Upper lobe of left lung (tissue), 6 donors: ENCODE measurements around the gene ZNF44. TPM values are rescaled to one million over a fixed set of nuclear protein-coding genes. Genes with fewer than 3 reads are reported as not detected.
A peak's percentile ranks its signal among the peaks of the same experiment; 100 is the strongest.

Experiments
- ATAC-seq, 2 donors: fragments of 200-7000 bp; cut with Tn5 transposase; one replicate each; pipeline ENCODE4 v1.9.1; 2022; ENCODE audit warnings: mild to moderate bottlenecking in 2 of 2, moderate library complexity in 2 of 2; ENCODE audit not compliant: low FRiP score in 2 of 2
- DNase-seq, 2 donors: peaks; one replicate each; pipeline ENCODE4 v3.0.0-alpha.2; 2019 to 2020
- H3K27ac ChIP-seq, 4 donors: fragments of 200-600 bp; sonication (generic); one replicate each; pipeline ENCODE4 v1.5.1; 2016 to 2019
- H3K27me3 ChIP-seq, 4 donors: fragments of 200-600 bp; sonication (generic); one replicate each; pipeline ENCODE4 v1.5.1; 2017 to 2019
- H3K36me3 ChIP-seq, 4 donors: fragments of 200-600 bp; sonication (generic); one replicate each; pipeline ENCODE4 v1.5.1; 2016 to 2019
- H3K4me1 ChIP-seq, 4 donors: fragments of 200-600 bp; sonication (generic); one replicate each; pipeline ENCODE4 v1.5.1; 2018 to 2019
- H3K4me3 ChIP-seq, 4 donors: fragments of 200-600 bp; sonication (generic); one replicate each; pipeline ENCODE4 v1.5.1; 2017 to 2019; ENCODE audit warnings: mild to moderate bottlenecking in 2 of 4, moderate library complexity in 1 of 4
- H3K9me3 ChIP-seq, 4 donors: fragments of 200-600 bp; sonication (generic); one replicate each; pipeline ENCODE4 v1.5.1; 2018 to 2019
- EP300 ChIP-seq, 4 donors: sonication (generic); formaldehyde crosslinking; IDR thresholded peaks; one replicate each; pipeline ENCODE4 v1.5.1; 2017; ENCODE audit warnings: antibody characterized with exemption in 4 of 4, control low read depth in 2 of 4
- POLR2A ChIP-seq, 4 donors: fragments of 450-650 bp; IDR thresholded peaks; one replicate each; pipeline ENCODE4 v1.5.1; 2016 to 2017; ENCODE audit warnings: antibody characterized with exemption in 4 of 4, mild to moderate bottlenecking in 2 of 4
- POLR2AphosphoS5 ChIP-seq, 2 donors: sonication (generic); formaldehyde crosslinking; IDR thresholded peaks; one replicate each; pipeline ENCODE4 v1.5.1; 2017; ENCODE audit warnings: antibody characterized with exemption in 2 of 2
- WGBS, 2 donors: methylation state at CpG; one replicate each; pipeline ENCODE4 v1.1.5; 2017 to 2018; 5-methylcytosine and 5-hydroxymethylcytosine counted together
- total RNA-seq, 6 donors: library from RNA; depleted of rRNA in 4 of 6; stranded (reverse); fragments of >200 nt in 4 of 6; gene quantifications; one replicate each; pipeline versions ENCODE4 v1.1.0 to v1.2.1, GENCODE V29; 2016 to 2021
- TF ChIP-seq, protein P1 (sequence below), 6 experiments: fragments of 450-650 bp in 4 of 6; fragments of 200-600 bp in 2 of 6; sonication (generic) in 2 of 6; IDR thresholded peaks; one replicate each; pipeline ENCODE4 v1.5.1; 2016 to 2019; ENCODE audit warnings: antibody characterized with exemption in 6 of 6
- donor health status: DM: no; HTN: no; CAD: no; lungs with moderate emphysema.
- donor health status: DM: no; HTN: yes; CAD: no; lungs with severe emphysema.

ZNF44 gene
- total RNA-seq, 6 donors from 2014 or later: 10.2 to 22.4 (median 16.5) TPM

DNA sequence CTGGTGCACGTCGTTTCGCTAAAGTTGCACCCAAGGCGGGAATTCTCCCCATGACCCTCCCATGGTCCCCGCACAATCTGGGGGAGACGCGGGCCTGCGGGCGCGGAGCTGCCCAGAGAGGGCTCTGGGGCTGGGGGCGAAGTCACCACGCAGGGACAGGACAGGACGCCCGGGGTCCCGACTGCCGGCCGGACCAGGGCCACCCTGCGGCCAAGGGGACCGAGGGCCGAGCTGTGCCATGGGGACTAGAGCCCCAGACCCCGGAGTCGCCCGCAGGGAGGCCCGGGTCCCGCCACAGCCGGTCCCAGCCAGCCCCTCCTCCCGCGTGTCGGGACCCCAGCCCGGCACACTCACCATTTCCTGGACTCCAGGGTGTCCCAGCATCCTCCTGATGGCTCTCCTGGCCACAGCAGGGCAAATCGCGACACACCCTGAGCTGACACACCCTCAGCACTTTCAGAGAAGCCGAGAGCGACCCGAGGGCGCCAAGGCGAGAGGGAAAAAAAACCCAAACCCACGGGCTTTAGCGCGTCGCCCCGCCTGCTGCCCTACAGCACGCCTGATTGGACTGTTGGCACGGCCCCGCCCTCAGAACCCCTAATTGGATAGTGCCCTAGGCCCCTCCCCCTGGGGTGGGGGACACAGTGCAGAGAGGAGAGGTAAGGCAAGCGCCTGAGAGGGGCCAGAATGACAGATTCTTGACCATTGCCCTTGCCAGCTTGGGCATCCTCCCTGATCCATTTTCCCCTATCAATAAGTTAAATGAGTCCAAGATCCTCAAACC is 28.6 kb downstream of the ZNF44 start:
- DNase-seq (peak in 1 of 2 donors; percentile 58), ATAC-seq (no peak)
- Histone ChIP-seq H3K4me3 (no peak overlapping the region), H3K9me3 (peaks cover 13 to 75% (median 72%) of the 10 kb centered on the region in 4 donors), H3K27me3 (no peaks in the 10 kb centered on the region), H3K27ac (no peak overlapping the region), H3K36me3 (peaks cover 0 to 17% (median 4%) of the 10 kb centered on the region in 4 donors), H3K4me1 (no peaks in the 10 kb centered on the region)
- WGBS, 2 donors: 71 to 79% methylated on average over 24 to 42 of the region's 46 CpGs
- TF ChIP-seq POLR2A (IDR thresholded peaks at IDR 0.05) (no peak), EP300 (IDR thresholded peaks at IDR 0.05) (no peak), POLR2AphosphoS5 (IDR thresholded peaks at IDR 0.05) (no peak)
- TF ChIP-seq, protein P1, sequence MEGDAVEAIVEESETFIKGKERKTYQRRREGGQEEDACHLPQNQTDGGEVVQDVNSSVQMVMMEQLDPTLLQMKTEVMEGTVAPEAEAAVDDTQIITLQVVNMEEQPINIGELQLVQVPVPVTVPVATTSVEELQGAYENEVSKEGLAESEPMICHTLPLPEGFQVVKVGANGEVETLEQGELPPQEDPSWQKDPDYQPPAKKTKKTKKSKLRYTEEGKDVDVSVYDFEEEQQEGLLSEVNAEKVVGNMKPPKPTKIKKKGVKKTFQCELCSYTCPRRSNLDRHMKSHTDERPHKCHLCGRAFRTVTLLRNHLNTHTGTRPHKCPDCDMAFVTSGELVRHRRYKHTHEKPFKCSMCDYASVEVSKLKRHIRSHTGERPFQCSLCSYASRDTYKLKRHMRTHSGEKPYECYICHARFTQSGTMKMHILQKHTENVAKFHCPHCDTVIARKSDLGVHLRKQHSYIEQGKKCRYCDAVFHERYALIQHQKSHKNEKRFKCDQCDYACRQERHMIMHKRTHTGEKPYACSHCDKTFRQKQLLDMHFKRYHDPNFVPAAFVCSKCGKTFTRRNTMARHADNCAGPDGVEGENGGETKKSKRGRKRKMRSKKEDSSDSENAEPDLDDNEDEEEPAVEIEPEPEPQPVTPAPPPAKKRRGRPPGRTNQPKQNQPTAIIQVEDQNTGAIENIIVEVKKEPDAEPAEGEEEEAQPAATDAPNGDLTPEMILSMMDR (IDR thresholded peaks at IDR 0.05): no peak

DNA sequence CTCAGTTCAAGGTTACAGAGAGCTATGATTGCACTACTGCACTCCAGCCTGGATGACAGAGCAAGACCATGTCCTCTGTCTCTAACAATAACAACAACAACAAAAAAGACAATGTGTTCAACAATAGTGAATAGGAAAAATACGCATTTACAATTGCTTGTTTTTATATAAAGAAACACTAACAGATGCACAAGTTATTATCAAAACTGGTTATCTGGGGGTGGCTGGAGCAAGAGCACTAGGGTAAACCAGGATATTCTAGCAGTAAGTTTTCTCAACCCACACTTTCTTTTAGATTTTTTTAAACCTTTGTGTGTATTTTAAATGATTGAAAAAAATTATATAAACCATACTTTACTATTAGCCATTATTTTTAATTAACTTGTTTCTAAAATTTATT is 33.1 kb downstream of the ZNF44 start:
- 100% methylated on average over 1 of the region's 1 CpG for WGBS, 2 donors
- no peaks in the 10 kb centered on the region for H3K36me3 ChIP-seq
- H3K4me1 ChIP-seq: no peaks in the 10 kb centered on the region
- H3K4me3 ChIP-seq: no peak overlapping the region
- DNase-seq: no peak
- TF ChIP-seq POLR2A (IDR thresholded peaks at IDR 0.05) (no peak), EP300 (IDR thresholded peaks at IDR 0.05) (no peak), POLR2AphosphoS5 (IDR thresholded peaks at IDR 0.05) (no peak)
- TF ChIP-seq, protein P1 (IDR thresholded peaks at IDR 0.05): no peak
- no peak for ATAC-seq
- peaks cover 5 to 57% (median 46%) of the 10 kb centered on the region in 4 donors for H3K9me3 ChIP-seq
- H3K27me3 ChIP-seq: no peaks in the 10 kb centered on the region
- H3K27ac ChIP-seq: no peak overlapping the region

DNA sequence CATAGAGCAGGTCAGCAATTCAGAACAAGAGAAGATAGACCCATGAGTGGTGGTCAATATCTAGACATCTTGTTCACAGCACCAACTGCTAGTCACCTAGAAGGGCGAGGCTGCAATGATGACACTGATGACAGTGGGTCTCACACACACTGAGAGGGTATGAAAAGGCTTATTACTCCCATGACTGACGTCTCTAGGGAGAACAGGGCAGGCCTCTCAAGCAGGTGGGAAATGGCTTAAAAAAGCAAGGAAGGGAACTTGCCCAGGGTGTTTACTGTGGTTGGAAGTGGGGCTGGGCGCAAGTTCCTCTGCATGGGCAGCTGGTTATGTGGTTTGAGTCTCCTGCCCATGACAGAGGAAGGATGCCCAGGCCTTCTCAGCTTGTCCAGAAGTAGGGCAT is 33.8 kb downstream of the ZNF44 start:
- Histone ChIP-seq H3K9me3 (peaks cover 5 to 50% (median 40%) of the 10 kb centered on the region in 4 donors), H3K27ac (no peak overlapping the region), H3K27me3 (no peaks in the 10 kb centered on the region), H3K36me3 (no peaks in the 10 kb centered on the region), H3K4me1 (no peaks in the 10 kb centered on the region), H3K4me3 (no peak overlapping the region)
- 83 to 98% methylated on average over 3 of the region's 3 CpGs for WGBS, 2 donors
- ATAC-seq (no peak), DNase-seq (no peak)
- TF ChIP-seq POLR2A (IDR thresholded peaks at IDR 0.05): no peak
- TF ChIP-seq, protein P1 (IDR thresholded peaks at IDR 0.05): no peak
- TF ChIP-seq POLR2AphosphoS5 (IDR thresholded peaks at IDR 0.05): no peak
- TF ChIP-seq EP300 (IDR thresholded peaks at IDR 0.05): no peak

DNA sequence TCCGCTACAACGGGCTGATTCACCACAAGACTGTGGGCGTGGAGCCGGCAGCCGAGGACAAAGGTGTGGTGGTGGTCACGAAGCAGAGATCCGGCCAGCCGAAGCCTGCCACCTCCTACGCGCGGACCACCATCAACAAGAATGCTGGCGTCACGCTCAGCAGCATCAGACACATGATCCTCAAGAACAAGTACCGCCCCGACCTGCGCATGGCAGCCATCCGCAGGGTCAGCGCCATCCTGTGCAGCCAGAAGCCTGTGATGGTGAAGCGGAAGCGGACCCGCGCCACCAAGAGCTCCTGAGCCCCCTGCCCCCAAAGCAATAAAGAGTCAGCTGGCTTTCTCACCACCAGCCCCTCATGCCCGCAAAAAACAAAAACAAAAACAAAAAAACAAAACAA is 34.4 kb downstream of the ZNF44 start:
- H3K27me3 ChIP-seq: no peaks in the 10 kb centered on the region
- ATAC-seq (no peak), DNase-seq (peak in 1 of 2 donors; percentile 72)
- TF ChIP-seq POLR2AphosphoS5 (IDR thresholded peaks at IDR 0.05) (no peak), POLR2A (IDR thresholded peaks at IDR 0.05) (no peak)
- TF ChIP-seq, protein P1 (IDR thresholded peaks at IDR 0.05): no peak
- H3K4me3 ChIP-seq: no peak overlapping the region
- 90 to 97% methylated on average over 12 to 17 of the region's 23 CpGs for WGBS, 2 donors
- no peaks in the 10 kb centered on the region for H3K4me1 ChIP-seq
- peaks cover 5 to 47% (median 34%) of the 10 kb centered on the region in 4 donors for H3K9me3 ChIP-seq
- H3K36me3 ChIP-seq: no peaks in the 10 kb centered on the region
- no peak overlapping the region for H3K27ac ChIP-seq

DNA sequence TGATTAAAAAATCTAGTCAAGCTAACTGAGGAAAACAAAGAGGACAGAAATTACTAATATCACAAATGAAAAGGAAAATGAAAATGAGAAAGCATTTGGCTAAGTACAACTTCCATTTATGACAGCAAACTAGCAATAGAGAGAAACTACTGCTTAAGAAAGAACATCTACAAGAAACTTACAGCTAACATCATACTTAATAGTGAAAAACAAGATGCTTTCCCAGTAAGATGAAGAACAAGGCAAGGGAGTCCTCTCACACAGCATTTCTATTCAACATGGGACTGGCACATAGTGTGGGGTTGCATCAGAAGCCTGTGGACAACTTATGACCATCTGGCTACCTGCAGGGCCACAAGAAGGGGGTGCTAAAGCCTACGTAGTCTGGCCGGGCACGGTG is 39.3 kb downstream of the ZNF44 start:
- WGBS, 2 donors: 92 to 95% methylated on average over 3 of the region's 3 CpGs
- H3K27ac ChIP-seq: no peak overlapping the region
- H3K4me1 ChIP-seq: no peaks in the 10 kb centered on the region
- ATAC-seq (no peak), DNase-seq (no peak)
- no peak overlapping the region for H3K4me3 ChIP-seq
- no peaks in the 10 kb centered on the region for H3K27me3 ChIP-seq
- no peaks in the 10 kb centered on the region for H3K36me3 ChIP-seq
- no peak for TF ChIP-seq EP300 (IDR thresholded peaks at IDR 0.05)
- no peak for TF ChIP-seq POLR2A (IDR thresholded peaks at IDR 0.05)
- TF ChIP-seq, protein P1 (IDR thresholded peaks at IDR 0.05): no peak
- no peak for TF ChIP-seq POLR2AphosphoS5 (IDR thresholded peaks at IDR 0.05)
- peaks cover 0 to 44% (median 28%) of the 10 kb centered on the region in 4 donors for H3K9me3 ChIP-seq
